ENCODE data around the gene S100A8.
"Not testable (repeated sequence)": the region's sequence is repeated elsewhere in the genome, so short reads cannot be mapped to it uniquely, and the experiment has no call there.

The S100A8 gene

GRCh38 chr1:153415850-153416570, 25.1 kb upstream of the S100A8 start, which contains the start of gene S100A7A:
Gene S100A7A (plus strand): TSS chr1:153416520. CDS start chr1:153418083, 1,563 bp downstream.
- DNase-seq, result no peak

GRCh38 chr1:153413961-153414360, 23.1 kb upstream of the S100A8 start:
- not testable (repeated sequence) for DNase-seq

- not testable (repeated sequence) for DNase-seq
Observed at GRCh38 chr1:153407274-153407673, 16.4 kb upstream of the S100A8 start.

- not testable (repeated sequence) for DNase-seq
Observed at GRCh38 chr1:153405825-153406599, 15.1 kb upstream of the S100A8 start.

- DNase-seq, result no peak
Observed at GRCh38 chr1:153404768-153405167, 13.9 kb upstream of the S100A8 start.

- no peak for DNase-seq
Observed at GRCh38 chr1:153404086-153404635, 13.3 kb upstream of the S100A8 start.

GRCh38 chr1:153403421-153404085, 12.7 kb upstream of the S100A8 start:
- DNase-seq, result no peak

GRCh38 chr1:153402226-153402625, 11.4 kb upstream of the S100A8 start:
- DNase-seq, result no peak

GRCh38 chr1:153401461-153401860, 10.6 kb upstream of the S100A8 start:
- no peak for DNase-seq

- DNase-seq, result peak; percentile 9
Observed at GRCh38 chr1:153400244-153400643, 9.4 kb upstream of the S100A8 start.

- DNase-seq, result no peak
Observed at GRCh38 chr1:153399401-153400055, 8.7 kb upstream of the S100A8 start.

- DNase-seq, result no peak
Observed at GRCh38 chr1:153397924-153398651, 7.2 kb upstream of the S100A8 start.

GRCh38 chr1:153397051-153397923, 6.4 kb upstream of the S100A8 start:
- DNase-seq, result no peak

GRCh38 chr1:153396461-153396860, 5.6 kb upstream of the S100A8 start:
- DNase-seq, result no peak

GRCh38 chr1:153395776-153396175, 4.9 kb upstream of the S100A8 start:
- DNase-seq, result no peak

GRCh38 chr1:153395136-153395685, 4.3 kb upstream of the S100A8 start:
- no peak for DNase-seq

- DNase-seq, result no peak
Observed at GRCh38 chr1:153394391-153394790, 3.5 kb upstream of the S100A8 start.

GRCh38 chr1:153393926-153394325, 3.1 kb upstream of the S100A8 start:
- DNase-seq, result no peak

GRCh38 chr1:153392822-153393221, 1.9 kb upstream of the S100A8 start:
- DNase-seq, result no peak

GRCh38 chr1:153392258-153392657, 1.4 kb upstream of the S100A8 start:
- no peak for DNase-seq

Data from NCI-H2107 (cell line).